ENCODE measurements around the gene ANTXR2.

DNA sequence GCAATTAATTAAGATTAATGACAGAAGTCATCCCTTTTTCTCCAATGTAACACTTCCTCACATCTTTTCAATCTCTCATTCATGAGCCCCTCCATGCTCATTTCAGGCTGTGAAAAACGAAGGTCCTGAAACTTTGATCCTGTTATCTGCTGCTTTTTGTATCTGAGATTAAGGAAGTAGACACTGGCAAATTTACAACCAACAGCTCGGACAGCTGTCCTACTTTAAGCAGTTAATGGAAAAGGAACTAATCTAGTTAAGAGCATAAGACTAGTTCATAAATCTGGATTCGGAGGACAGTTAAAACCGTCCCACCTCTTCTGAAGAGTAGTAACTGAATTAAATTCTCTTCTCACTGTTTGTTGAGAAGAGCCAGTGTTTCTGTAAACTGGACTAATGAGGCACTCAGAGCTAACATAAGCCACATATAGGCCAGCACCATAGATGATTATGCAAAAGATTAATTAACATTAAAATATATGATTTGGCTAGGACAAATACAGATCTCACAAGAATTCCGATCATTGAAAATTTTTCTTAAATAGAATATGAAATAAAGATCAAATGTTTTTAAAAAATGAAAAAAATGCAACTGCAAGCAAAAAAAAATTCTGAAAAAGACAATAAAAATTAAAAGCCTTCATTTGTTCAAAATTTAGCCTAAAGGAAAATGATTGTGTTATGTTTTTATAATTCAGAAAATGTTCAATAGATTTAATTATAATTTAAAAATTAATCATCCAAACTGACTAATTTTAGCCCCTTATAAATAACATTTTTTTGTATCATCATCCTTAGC is 114.4 kb downstream of the ANTXR2 start:
- TF ChIP-seq, protein P1, sequence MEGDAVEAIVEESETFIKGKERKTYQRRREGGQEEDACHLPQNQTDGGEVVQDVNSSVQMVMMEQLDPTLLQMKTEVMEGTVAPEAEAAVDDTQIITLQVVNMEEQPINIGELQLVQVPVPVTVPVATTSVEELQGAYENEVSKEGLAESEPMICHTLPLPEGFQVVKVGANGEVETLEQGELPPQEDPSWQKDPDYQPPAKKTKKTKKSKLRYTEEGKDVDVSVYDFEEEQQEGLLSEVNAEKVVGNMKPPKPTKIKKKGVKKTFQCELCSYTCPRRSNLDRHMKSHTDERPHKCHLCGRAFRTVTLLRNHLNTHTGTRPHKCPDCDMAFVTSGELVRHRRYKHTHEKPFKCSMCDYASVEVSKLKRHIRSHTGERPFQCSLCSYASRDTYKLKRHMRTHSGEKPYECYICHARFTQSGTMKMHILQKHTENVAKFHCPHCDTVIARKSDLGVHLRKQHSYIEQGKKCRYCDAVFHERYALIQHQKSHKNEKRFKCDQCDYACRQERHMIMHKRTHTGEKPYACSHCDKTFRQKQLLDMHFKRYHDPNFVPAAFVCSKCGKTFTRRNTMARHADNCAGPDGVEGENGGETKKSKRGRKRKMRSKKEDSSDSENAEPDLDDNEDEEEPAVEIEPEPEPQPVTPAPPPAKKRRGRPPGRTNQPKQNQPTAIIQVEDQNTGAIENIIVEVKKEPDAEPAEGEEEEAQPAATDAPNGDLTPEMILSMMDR (conservative IDR thresholded peaks at IDR 0.05; ENCODE audit: low read depth, low read length), result no peak
- no peak for TF ChIP-seq EZH2 (IDR thresholded peaks at IDR 0.05; ENCODE audit: borderline replicate concordance, low read depth, low read length, poor library complexity, severe bottlenecking)
